ENCODE measurements around the gene XDH.

GRCh38 chr2:31304816-31305215 is 109.7 kb downstream of the XDH start:
- TF ChIP-seq, protein P1, sequence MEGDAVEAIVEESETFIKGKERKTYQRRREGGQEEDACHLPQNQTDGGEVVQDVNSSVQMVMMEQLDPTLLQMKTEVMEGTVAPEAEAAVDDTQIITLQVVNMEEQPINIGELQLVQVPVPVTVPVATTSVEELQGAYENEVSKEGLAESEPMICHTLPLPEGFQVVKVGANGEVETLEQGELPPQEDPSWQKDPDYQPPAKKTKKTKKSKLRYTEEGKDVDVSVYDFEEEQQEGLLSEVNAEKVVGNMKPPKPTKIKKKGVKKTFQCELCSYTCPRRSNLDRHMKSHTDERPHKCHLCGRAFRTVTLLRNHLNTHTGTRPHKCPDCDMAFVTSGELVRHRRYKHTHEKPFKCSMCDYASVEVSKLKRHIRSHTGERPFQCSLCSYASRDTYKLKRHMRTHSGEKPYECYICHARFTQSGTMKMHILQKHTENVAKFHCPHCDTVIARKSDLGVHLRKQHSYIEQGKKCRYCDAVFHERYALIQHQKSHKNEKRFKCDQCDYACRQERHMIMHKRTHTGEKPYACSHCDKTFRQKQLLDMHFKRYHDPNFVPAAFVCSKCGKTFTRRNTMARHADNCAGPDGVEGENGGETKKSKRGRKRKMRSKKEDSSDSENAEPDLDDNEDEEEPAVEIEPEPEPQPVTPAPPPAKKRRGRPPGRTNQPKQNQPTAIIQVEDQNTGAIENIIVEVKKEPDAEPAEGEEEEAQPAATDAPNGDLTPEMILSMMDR (IDR thresholded peaks at IDR 0.05; ENCODE audit: insufficient read depth, low read length, poor library complexity, severe bottlenecking): no peak
- TF ChIP-seq EZH2phosphoT487 (conservative IDR thresholded peaks at IDR 0.05; ENCODE audit: low read length): no peak
